RWPE1 (cell line): Measurements from ENCODE around the gene KIRREL3.

ENCODE experiments used
- CTCF ChIA-PET: fragments of 350-600 bp; sonication (Branson Sonifier 250); formaldehyde crosslinking; extraction: SDS; loops from one replicate; lab custom pipeline; 2021; lab: Yijun Ruan, JAX
- POLR2A ChIA-PET: fragments of 400-600 bp; formaldehyde crosslinking; extraction: SDS; loops from one replicate; lab custom pipeline; 2020; ENCODE audit warnings: antibody characterized with exemption; ENCODE audit not compliant: low non-redundant PET; lab: Yijun Ruan, JAX
- DNase-seq: peaks from one replicate; pipeline ENCODE4 v3.0.0; 2012; ENCODE audit warnings: low spot score
- H3K27ac ChIP-seq: fragments of 450-650 bp; 2 replicates; pipeline ENCODE4 v1.5.1; 2017
- TF ChIP-seq, protein P1 (sequence below): fragments of 450-650 bp; conservative IDR thresholded peaks from 2 replicates; pipeline ENCODE4 v1.5.1; 2017; ENCODE audit warnings: low read depth, mild to moderate bottlenecking

KIRREL3 gene

DNA sequence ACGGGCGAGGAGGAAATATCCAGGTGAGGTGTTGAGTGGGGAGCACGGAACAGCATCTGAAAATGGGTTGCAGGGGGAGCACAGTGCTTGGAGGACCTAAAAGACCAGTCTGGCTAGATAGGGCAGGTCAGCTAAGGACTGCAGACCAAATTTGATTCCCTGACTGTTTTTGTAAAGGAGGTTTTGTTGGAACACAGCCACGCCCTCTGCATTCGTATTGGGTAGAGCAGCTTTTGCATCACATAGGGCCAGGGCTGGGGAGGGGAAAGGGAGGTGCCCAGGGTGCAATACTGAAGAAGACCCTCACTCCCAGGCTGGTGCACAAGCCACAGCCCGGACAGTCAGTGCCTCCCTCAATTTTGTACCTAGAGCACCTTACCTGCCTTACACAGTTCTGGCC is 286.8 kb downstream of the KIRREL3 start:
- H3K27ac ChIP-seq = no peak overlapping the region
- TF ChIP-seq, protein P1, sequence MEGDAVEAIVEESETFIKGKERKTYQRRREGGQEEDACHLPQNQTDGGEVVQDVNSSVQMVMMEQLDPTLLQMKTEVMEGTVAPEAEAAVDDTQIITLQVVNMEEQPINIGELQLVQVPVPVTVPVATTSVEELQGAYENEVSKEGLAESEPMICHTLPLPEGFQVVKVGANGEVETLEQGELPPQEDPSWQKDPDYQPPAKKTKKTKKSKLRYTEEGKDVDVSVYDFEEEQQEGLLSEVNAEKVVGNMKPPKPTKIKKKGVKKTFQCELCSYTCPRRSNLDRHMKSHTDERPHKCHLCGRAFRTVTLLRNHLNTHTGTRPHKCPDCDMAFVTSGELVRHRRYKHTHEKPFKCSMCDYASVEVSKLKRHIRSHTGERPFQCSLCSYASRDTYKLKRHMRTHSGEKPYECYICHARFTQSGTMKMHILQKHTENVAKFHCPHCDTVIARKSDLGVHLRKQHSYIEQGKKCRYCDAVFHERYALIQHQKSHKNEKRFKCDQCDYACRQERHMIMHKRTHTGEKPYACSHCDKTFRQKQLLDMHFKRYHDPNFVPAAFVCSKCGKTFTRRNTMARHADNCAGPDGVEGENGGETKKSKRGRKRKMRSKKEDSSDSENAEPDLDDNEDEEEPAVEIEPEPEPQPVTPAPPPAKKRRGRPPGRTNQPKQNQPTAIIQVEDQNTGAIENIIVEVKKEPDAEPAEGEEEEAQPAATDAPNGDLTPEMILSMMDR = no peak
- no peak for DNase-seq
- ChIA-PET CTCF (no interaction called here), POLR2A (no interaction called here)

DNA sequence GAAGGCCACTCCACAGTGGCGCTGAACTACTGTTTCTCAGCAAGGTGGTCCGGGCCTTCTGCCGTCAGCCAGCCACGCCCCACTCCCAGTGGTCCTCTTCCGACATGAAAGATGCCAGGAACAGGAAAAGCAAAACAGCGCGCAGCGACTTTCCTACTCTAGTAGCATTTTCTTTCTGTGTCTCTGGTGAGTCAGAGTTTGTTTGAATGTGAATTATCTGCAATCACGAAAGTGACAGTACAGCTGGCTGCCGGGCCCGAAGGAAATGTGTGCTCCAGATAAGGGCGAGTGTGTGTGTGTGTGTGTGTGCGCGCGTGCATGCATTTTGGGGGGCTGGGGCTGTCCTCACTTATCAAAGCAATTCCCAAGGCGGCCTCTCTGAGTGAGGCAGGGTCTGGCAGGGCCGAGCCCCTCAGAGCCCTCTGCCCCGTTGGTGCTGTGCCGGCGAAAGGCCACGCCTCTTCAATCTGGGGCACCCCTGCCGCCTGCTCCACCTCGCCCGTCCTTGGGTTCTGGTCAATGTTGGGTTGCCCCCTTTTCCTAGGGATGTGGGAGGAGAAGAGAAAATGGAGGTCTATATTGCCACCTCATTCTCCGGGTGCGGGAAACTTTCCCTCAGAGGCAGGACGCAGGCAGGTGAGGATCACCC is 288.5 kb downstream of the KIRREL3 start:
- DNase-seq = no peak
- TF ChIP-seq, protein P1 = no peak
- no peak overlapping the region for H3K27ac ChIP-seq
- ChIA-PET POLR2A (no interaction called here), CTCF (interaction anchor here (0.7 kb wide), 1 partner anchor 816 kb away, joined by 4 read pairs; no protein-coding TSS in a partner anchor)

DNA sequence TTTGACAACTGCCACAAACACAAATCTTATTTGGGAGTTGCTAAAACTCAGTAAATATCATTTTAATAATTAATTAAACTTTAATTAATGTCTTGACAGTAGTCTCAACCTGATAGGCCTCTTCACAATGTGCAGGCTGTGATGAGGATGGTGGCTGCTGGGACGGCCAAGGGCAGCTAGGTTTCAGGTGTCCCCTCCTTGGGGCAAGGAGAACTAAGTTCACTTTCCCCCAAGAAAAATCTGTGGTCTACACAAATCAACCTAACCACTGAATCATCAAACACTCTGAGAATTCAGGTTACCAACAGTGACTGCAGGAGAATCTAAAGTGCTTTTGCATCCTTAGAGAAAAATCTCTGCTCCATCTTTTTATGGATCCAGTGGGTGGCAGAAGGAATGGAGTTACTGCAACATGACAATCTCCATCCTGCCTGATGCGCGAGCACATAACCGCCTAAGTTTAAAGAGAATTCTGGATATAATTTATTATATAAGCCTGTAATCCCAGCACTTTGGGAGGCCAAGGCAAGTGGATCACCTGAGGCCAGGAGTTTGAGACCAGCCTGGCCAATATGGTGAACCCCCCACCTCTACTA is 289.7 kb downstream of the KIRREL3 start:
- TF ChIP-seq, protein P1 = no peak
- CTCF ChIA-PET = interaction anchor here (0.6 kb wide), 1 partner anchor 26 kb away, joined by 3 read pairs; no protein-coding TSS in a partner anchor
- DNase-seq = no peak

DNA sequence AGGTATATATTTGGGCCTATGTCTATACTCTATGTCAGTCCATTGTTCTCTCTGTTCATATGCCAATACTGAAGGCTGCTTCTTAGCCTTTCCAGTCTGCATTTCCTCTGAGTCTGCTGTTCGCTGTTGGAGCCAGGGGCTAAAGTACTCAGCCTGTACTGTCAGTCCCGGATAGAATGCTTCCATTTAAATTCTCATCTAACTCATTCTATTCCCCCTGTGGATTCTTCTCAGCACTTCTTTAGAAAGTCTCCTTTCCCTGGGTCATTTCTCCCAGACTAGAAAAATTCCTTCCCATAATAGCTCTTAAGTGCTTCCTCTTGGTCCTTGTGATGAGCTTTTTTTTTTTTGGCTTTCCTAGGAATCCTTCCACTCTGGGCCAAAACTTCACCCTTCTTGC is 293.1 kb downstream of the KIRREL3 start:
- H3K27ac ChIP-seq = no peak overlapping the region
- TF ChIP-seq, protein P1 = no peak
- ChIA-PET POLR2A (no interaction called here), CTCF (interaction anchor here (0.6 kb wide), 1 partner anchor 11 kb away, joined by 3 read pairs; no protein-coding TSS in a partner anchor)
- no peak for DNase-seq

More for the DNA sequence above, 289.7 kb downstream of the KIRREL3 start:
- no peak overlapping the region for H3K27ac ChIP-seq
- POLR2A ChIA-PET = no interaction called here

DNA sequence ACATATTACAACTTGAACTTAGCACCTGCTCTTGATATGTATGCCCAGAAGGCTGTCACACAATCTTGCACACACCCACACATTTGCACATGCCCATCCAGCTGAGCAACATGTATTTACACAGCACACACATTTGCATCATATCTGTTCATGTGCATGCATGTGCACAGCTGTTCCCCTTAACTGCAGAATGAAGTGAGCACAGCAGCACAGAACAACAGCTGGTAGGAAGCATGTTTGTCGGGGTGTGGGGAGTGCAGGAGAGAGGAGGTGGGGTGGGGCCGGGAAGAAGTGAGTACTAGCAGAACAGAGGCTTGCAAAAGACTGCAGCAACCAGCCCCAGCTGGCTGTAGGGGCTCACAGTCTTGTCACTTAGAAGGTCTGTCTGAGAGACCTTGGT is 296.5 kb downstream of the KIRREL3 start:
- no peak for DNase-seq
- no peak overlapping the region for H3K27ac ChIP-seq
- CTCF ChIA-PET = no interaction called here
- TF ChIP-seq, protein P1 = no peak
- POLR2A ChIA-PET = no interaction called here

DNA sequence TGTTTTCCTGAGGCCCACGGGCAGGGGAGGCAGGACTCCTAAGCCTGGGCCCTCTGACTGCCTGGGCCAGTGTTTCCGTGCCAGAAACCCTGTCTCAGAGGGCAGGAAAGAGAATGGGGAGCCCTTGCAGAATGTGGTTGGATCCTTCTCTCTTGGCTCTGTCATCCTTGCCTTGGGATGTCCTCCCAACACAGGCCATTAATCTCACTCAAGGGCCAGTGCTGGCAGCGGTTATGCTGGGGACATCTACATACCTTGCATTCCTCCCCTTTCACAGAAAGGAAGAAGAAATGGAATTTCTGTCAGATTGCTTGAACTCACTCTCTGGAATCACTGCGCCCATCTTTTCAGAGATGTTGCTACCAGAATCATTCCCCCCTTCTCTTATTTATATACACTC is 296.9 kb downstream of the KIRREL3 start:
- POLR2A ChIA-PET = no interaction called here
- H3K27ac ChIP-seq = no peak overlapping the region
- CTCF ChIA-PET = no interaction called here

More for the DNA sequence above, 296.9 kb downstream of the KIRREL3 start:
- DNase-seq = no peak
- TF ChIP-seq, protein P1 = no peak
